HEK293T (cell line): Measurements from ENCODE around the gene TFB2M.

Experiments
- CTCF ChIA-PET: fragments of 350-600 bp; formaldehyde crosslinking; extraction: SDS; loops from one replicate; lab custom pipeline; 2021; ENCODE audit warnings: antibody characterized with exemption, inconsistent platforms; lab: Yijun Ruan, JAX
- POLR2A ChIA-PET: fragments of 350-600 bp; formaldehyde crosslinking; extraction: SDS; loops from one replicate; lab custom pipeline; 2020; ENCODE audit warnings: antibody characterized with exemption, inconsistent platforms; lab: Yijun Ruan, JAX
- DNase-seq: peaks from one replicate; pipeline ENCODE4 v3.0.0; 2012; ENCODE audit warnings: mixed read lengths; ENCODE audit errors: extremely low spot score
- ARNT ChIP-seq: fragments of 450-650 bp; IDR thresholded peaks from 2 replicates; pipeline ENCODE4 v1.6.1; 2017; ENCODE audit warnings: mild to moderate bottlenecking
- BHLHE40 ChIP-seq: fragments of 450-650 bp; IDR thresholded peaks from 2 replicates; pipeline ENCODE4 v1.6.1; 2016; ENCODE audit warnings: mild to moderate bottlenecking, moderate library complexity, borderline replicate concordance
- CTBP1 ChIP-seq: fragments of 450-650 bp; IDR thresholded peaks from 2 replicates; pipeline ENCODE4 v1.6.1; 2016; ENCODE audit warnings: borderline replicate concordance
- ELF4 ChIP-seq: fragments of 450-650 bp; IDR thresholded peaks from 2 replicates; pipeline ENCODE4 v1.6.1; 2017; ENCODE audit warnings: antibody characterized with exemption
- FOXA1 ChIP-seq: fragments of 450-650 bp; IDR thresholded peaks from 2 replicates; pipeline ENCODE4 v1.6.1; 2016; ENCODE audit warnings: mild to moderate bottlenecking
- FOXK2 ChIP-seq: fragments of 450-650 bp; IDR thresholded peaks from 2 replicates; pipeline ENCODE4 v1.6.1; 2016; ENCODE audit warnings: mild to moderate bottlenecking
- FOXM1 ChIP-seq: fragments of 450-650 bp; IDR thresholded peaks from 2 replicates; pipeline ENCODE4 v1.6.1; 2017; ENCODE audit warnings: mild to moderate bottlenecking, borderline replicate concordance
- HDGF ChIP-seq: fragments of 450-650 bp; IDR thresholded peaks from 2 replicates; pipeline ENCODE4 v1.6.1; 2017; ENCODE audit warnings: antibody characterized with exemption, borderline replicate concordance
- L3MBTL2 ChIP-seq: fragments of 450-650 bp; conservative IDR thresholded peaks from 2 replicates; pipeline ENCODE4 v1.6.1; 2016; ENCODE audit warnings: mild to moderate bottlenecking
- LEF1 ChIP-seq: fragments of 450-650 bp; IDR thresholded peaks from 2 replicates; pipeline ENCODE4 v1.6.1; 2017; ENCODE audit warnings: mild to moderate bottlenecking, borderline replicate concordance
- NFRKB ChIP-seq: fragments of 450-650 bp; IDR thresholded peaks from 2 replicates; pipeline ENCODE4 v1.6.1; 2016; ENCODE audit warnings: mild to moderate bottlenecking, moderate library complexity
- PKNOX1 ChIP-seq: fragments of 450-650 bp; IDR thresholded peaks from 2 replicates; pipeline ENCODE4 v1.6.1; 2016
- SP1 ChIP-seq: fragments of 450-650 bp; IDR thresholded peaks from 2 replicates; pipeline ENCODE4 v1.6.1; 2017
- SUZ12 ChIP-seq: fragments of 450-650 bp; IDR thresholded peaks from 2 replicates; pipeline ENCODE4 v1.6.1; 2016; ENCODE audit warnings: mild to moderate bottlenecking
- TARDBP ChIP-seq: fragments of 450-650 bp; IDR thresholded peaks from 2 replicates; pipeline ENCODE4 v1.6.1; 2016
- ZNF384 ChIP-seq: fragments of 450-650 bp; IDR thresholded peaks from 2 replicates; pipeline ENCODE4 v1.6.1; 2016

TFB2M gene

DNA sequence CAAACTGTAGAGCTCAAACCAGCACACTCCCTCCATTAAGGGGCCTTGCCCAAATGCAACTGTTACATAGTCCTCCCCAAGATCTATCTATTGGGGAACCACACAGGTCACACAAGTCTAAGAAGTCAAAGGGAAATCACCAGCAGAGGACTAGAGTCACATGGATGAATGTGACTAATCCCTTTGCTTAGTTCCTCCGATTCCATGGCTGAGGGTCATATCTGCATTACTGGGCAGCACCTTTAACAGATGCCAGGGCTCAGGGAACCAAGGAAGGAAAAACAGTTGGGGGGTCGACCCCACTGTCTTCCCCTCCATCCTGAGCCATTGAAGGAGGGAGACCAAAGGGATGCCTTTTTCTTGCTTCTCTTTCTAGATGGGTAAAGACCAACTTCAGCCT lies 35.6 kb downstream of the TFB2M start:
- TF ChIP-seq HDGF (no peak), L3MBTL2 (no peak), PKNOX1 (no peak), SP1 (no peak), FOXK2 (no peak), ELF4 (no peak), FOXA1 (no peak), CTBP1 (no peak), FOXM1 (no peak), TARDBP (no peak), LEF1 (no peak)
- POLR2A ChIA-PET, result no interaction called here
- no peak for DNase-seq
- CTCF ChIA-PET, result interaction anchor here (0.6 kb wide), 2 partner anchors 38 to 184 kb away, joined by 3 read pairs; no protein-coding TSS in a partner anchor

DNA sequence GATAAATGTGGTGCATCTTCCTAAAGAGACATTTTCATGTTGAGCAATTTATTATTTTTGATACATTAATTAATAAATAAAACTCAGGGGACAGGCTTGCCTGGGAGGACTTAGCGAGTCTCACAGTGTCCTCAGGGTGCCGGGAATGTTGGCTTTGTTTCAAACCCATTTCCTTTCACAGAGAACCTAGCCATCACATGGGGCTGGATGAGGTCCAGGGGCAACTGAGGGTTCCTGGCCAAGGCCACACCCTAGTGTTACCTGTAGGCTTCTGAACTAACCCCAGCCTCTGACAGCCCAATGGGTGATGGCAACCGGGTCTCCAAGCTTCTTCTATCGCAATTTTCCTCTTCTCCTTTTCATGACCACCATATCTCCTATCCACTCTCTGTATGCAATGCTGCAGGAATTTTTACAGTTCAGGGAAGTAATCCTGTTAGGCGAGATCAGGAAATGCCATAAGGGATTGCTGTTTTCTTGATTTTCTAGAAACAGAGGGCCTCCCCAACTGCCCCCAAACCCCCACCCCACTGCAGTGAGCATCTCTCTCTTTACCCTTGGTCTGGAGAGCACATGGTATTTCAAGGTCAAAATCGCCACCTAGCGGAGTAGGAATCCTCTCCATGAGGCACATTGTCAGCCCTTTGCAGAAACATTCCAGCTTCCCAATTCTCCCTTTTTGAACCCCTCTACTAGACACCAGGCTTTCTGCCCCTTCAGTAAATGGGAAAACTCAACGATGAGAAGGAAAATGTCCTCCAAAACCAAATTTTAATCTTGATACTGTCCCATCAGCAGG lies 36.9 kb downstream of the TFB2M start:
- ChIA-PET POLR2A (no interaction called here), CTCF (no interaction called here)
- TF ChIP-seq ARNT, result no peak
- DNase-seq, result no peak

GRCh38 chr1:246527402-246528088 lies 38.5 kb downstream of the TFB2M start:
- ChIA-PET CTCF (no interaction called here), POLR2A (no interaction called here)
- no peak for DNase-seq
- TF ChIP-seq ELF4, result no peak
- TF ChIP-seq FOXK2, result no peak
- no peak for TF ChIP-seq ARNT
- TF ChIP-seq FOXM1, result no peak
- TF ChIP-seq CTBP1, result no peak
- TF ChIP-seq SUZ12, result no peak
- no peak for TF ChIP-seq TARDBP
- TF ChIP-seq L3MBTL2, result no peak
- TF ChIP-seq NFRKB, result no peak
- no peak for TF ChIP-seq ZNF384
- TF ChIP-seq PKNOX1, result no peak
- no peak for TF ChIP-seq SP1
- no peak for TF ChIP-seq FOXA1
- TF ChIP-seq BHLHE40, result no peak
- TF ChIP-seq LEF1, result no peak
- TF ChIP-seq HDGF, result no peak

DNA sequence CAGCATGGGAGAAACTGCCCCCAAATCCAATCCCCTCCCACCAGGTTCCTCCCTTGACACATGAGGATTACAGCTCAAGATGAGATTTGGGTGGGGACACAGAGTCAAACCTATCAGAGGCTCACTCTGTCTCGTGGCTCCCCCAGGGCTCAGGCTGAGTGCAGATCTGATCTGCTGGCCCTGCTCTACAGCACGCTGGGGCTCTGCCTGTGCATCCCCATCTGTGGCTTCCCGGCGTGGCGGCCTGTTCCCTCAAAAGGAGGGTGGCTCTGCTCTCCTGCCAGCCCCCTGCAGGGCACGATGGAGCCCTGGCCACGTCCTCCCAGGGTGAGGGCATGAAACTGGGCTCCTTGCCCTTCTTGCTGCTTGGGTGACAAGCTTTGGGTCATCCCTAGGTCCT lies 39.1 kb downstream of the TFB2M start:
- TF ChIP-seq ARNT, result no peak
- TF ChIP-seq NFRKB, result no peak
- TF ChIP-seq SUZ12, result no peak
- no peak for TF ChIP-seq ELF4
- TF ChIP-seq FOXK2, result no peak
- no peak for TF ChIP-seq L3MBTL2
- TF ChIP-seq PKNOX1, result no peak
- TF ChIP-seq TARDBP, result no peak
- TF ChIP-seq FOXM1, result no peak
- TF ChIP-seq ZNF384, result no peak
- no peak for TF ChIP-seq FOXA1
- no peak for TF ChIP-seq SP1
- TF ChIP-seq LEF1, result no peak
- TF ChIP-seq BHLHE40, result no peak
- TF ChIP-seq CTBP1, result no peak
- no peak for TF ChIP-seq HDGF
- POLR2A ChIA-PET, result no interaction called here
- DNase-seq, result no peak
- CTCF ChIA-PET, result no interaction called here

DNA sequence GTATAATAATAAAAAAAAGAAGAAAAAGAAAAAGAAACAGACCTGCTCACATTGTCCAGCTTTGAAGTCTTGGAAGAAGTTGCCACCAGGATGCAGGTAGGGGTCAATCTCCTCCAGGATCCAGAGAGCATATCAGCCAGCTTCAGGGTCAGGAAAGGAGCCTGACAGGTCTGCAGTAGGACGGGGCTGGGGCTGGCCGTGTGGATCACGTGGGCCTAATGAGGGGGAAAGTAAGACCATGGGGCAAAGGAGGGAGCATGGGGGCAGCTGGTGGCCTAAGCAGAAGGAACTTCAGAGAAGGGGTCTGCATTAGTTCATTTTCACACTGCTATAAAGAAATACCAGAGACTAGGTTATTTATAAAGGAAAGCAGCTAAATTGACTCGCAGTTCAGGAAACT lies 39.7 kb downstream of the TFB2M start:
- CTCF ChIA-PET, result no interaction called here
- POLR2A ChIA-PET, result no interaction called here
- TF ChIP-seq SUZ12, result no peak
- TF ChIP-seq TARDBP, result no peak
- no peak for TF ChIP-seq NFRKB
- TF ChIP-seq ARNT, result no peak
- no peak for DNase-seq

DNA sequence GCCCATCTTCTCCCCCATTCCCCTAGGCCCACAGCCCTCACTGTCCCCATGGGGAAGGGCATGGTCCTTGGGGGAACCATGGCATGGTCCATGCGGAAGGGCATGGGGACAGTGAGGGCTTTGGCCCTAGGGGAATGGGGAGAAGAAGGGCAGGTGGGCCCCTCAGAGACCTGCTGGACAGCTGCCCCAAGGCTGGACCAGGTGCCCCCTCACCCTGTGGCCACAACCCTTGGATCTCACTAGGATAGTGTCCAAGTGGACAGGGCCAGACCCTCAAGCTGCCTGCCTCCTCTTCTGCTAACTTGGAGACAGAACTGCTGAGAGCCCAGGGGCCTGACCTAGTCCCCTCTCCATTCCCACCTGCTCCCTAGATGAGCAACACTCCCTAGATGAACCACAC lies 46.5 kb downstream of the TFB2M start:
- CTCF ChIA-PET, result no interaction called here
- POLR2A ChIA-PET, result no interaction called here
- TF ChIP-seq LEF1 (no peak), L3MBTL2 (no peak), FOXK2 (no peak), NFRKB (no peak), FOXA1 (no peak), FOXM1 (no peak), ARNT (no peak), TARDBP (no peak), SUZ12 (no peak), ELF4 (no peak), HDGF (no peak)
- no peak for DNase-seq
